NCI-H774 (cell line): ENCODE results near the gene ALAS1.

Experiments
- DNase-seq: peaks from one replicate; lab custom pipeline; 2025; lab: John Stamatoyannopoulos, UW

The ALAS1 gene

GRCh38 chr3:52249683-52250082, 51.7 kb downstream of the ALAS1 start:
- DNase-seq, result no peak

- no peak for DNase-seq
Measured at GRCh38 chr3:52250122-52250521, 52.2 kb downstream of the ALAS1 start.

- DNase-seq, result no peak
Measured at GRCh38 chr3:52253314-52254304, 55.6 kb downstream of the ALAS1 start.

GRCh38 chr3:52254608-52255007, 56.6 kb downstream of the ALAS1 start:
- DNase-seq, result no peak

GRCh38 chr3:52256159-52256558, 58.2 kb downstream of the ALAS1 start:
- no peak for DNase-seq

GRCh38 chr3:52256622-52257021, 58.7 kb downstream of the ALAS1 start:
- no peak for DNase-seq

- DNase-seq, result no peak
Measured at GRCh38 chr3:52257911-52258310, 60.0 kb downstream of the ALAS1 start.

GRCh38 chr3:52259035-52259434, 61.1 kb downstream of the ALAS1 start:
- DNase-seq, result no peak

- no peak for DNase-seq
Measured at GRCh38 chr3:52259448-52259847, 61.5 kb downstream of the ALAS1 start.

- DNase-seq, result no peak
Measured at GRCh38 chr3:52262447-52262846, 64.5 kb downstream of the ALAS1 start.
